Astrocyte (in vitro differentiated cells and primary cell): ENCODE measurements around the gene HDGF.

Experiments
- CTCF ChIP-seq: IDR thresholded peaks from 2 replicates; pipeline ENCODE4 v1.5.1; 2011; ENCODE audit warnings: low read depth, mild to moderate bottlenecking, inconsistent platforms, low read length, moderate library complexity; ENCODE audit not compliant: insufficient read depth
- EZH2 ChIP-seq: IDR thresholded peaks from 2 replicates; pipeline ENCODE4 v1.6.1; 2012; ENCODE audit warnings: mild to moderate bottlenecking, low read length, inconsistent platforms; ENCODE audit not compliant: insufficient read depth

- TF ChIP-seq EZH2 (no peak), CTCF (no peak)
Observed at GRCh38 chr1:156796340-156797097, 45.0 kb upstream of the HDGF start.
